ENCODE results near the gene ZMYND19. TPM values are rescaled to one million over a fixed set of nuclear protein-coding genes. Genes with fewer than 3 reads are reported as not detected.
A peak's percentile ranks its signal among the peaks of the same experiment; 100 is the strongest.
"Not testable (repeated sequence)": the region's sequence is repeated elsewhere in the genome, so short reads cannot be mapped to it uniquely, and the experiment has no call there.

ZMYND19 gene
- total RNA-seq, 4 donors from 2014 or later, result 13.8 to 17.4 (median 15.8) TPM

DNA sequence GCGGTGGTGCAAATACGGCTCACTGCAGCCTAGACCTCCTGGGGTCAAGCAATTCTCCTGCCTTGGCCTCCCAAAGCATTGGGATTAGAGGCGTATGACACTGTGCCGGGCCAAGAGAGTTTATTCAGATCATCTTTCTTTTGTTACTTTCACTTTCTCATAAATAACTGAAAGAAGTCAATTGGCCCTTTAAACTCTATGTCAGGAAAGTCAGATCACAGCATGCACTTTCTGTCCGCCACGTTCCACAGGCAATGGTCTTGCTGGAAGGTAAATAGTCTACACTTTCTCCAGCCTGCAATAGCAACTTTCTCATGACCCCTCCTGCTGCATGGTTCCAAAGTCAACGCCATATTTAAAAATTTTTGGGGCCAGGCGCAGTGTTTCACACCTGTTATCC lies 8.6 kb upstream of the ZMYND19 start:
- H3K27ac ChIP-seq, result no peak overlapping the region
- TF ChIP-seq CTCF (IDR thresholded peaks at IDR 0.05), result no peak
- no peak for TF ChIP-seq POLR2A (IDR thresholded peaks at IDR 0.05)
- TF ChIP-seq EP300 (IDR thresholded peaks at IDR 0.05), result no peak
- H3K27me3 ChIP-seq, result no peaks in the 10 kb centered on the region
- no peaks in the 10 kb centered on the region for H3K36me3 ChIP-seq
- no peak for DNase-seq (ENCODE audit: low spot score in 2 of 2)
- WGBS, 2 donors, result 73 to 74% methylated on average over 8 of the region's 8 CpGs
- no peaks in the 10 kb centered on the region for H3K9me3 ChIP-seq
- no peak overlapping the region for H3K4me3 ChIP-seq
- peaks cover 0 to 4% (median 0%) of the 10 kb centered on the region in 4 donors for H3K4me1 ChIP-seq

- H3K27ac ChIP-seq; H3K9me3 ChIP-seq; H3K4me1 ChIP-seq; DNase-seq (ENCODE audit: low spot score in 2 of 2); H3K36me3 ChIP-seq; H3K4me3 ChIP-seq; H3K27me3 ChIP-seq: not testable (repeated sequence)
- 96 to 97% methylated on average over 7 of the region's 7 CpGs for WGBS, 2 donors
Measured at GRCh38 chr9:137596577-137596976, 6.3 kb upstream of the ZMYND19 start.

- TF ChIP-seq POLR2A (IDR thresholded peaks at IDR 0.05) (no peak), EP300 (IDR thresholded peaks at IDR 0.05) (no peak), CTCF (IDR thresholded peaks at IDR 0.05) (no peak)
- no peak overlapping the region for H3K4me3 ChIP-seq
- H3K27me3 ChIP-seq, result no peaks in the 10 kb centered on the region
- peaks cover 0 to 23% (median 14%) of the 10 kb centered on the region in 4 donors for H3K4me1 ChIP-seq
- no peaks in the 10 kb centered on the region for H3K9me3 ChIP-seq
- WGBS, 2 donors, result 81 to 82% methylated on average over 12 of the region's 12 CpGs
- DNase-seq (ENCODE audit: low spot score in 2 of 2), result no peak
- no peak overlapping the region for H3K27ac ChIP-seq
- H3K36me3 ChIP-seq, result peaks cover 0 to 4% (median 0%) of the 10 kb centered on the region in 3 donors
Measured at GRCh38 chr9:137593176-137593575, 2.9 kb upstream of the ZMYND19 start.

DNA sequence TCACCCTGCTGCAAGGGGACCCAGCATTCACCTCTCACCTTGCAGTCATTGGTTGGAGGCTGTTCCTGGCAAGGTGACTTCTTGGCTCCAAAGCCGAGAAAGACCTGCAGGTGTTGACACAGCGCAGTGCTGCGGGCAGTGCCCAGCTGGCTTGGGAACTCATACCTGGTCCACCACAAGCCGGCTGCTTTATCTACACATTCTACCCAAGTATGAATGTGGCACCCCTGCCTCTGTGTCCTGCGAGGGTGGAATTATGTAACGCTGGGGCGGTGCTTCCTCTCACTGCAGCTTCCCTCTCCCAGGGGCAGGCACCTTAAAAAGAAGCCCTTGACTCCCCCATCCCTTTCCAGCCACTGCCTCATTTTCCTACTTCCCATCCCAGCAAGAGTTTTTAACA lies 2.5 kb upstream of the ZMYND19 start:
- no peak for DNase-seq (ENCODE audit: low spot score in 2 of 2)
- H3K36me3 ChIP-seq, result peaks cover 0 to 8% (median 0%) of the 10 kb centered on the region in 3 donors
- no peaks in the 10 kb centered on the region for H3K27me3 ChIP-seq
- H3K4me3 ChIP-seq, result no peak overlapping the region
- WGBS, 2 donors, result 79 to 88% methylated on average over 7 of the region's 7 CpGs
- no peaks in the 10 kb centered on the region for H3K9me3 ChIP-seq
- H3K4me1 ChIP-seq, result peaks cover 0 to 23% (median 14%) of the 10 kb centered on the region in 4 donors
- TF ChIP-seq EP300 (IDR thresholded peaks at IDR 0.05) (no peak), POLR2A (IDR thresholded peaks at IDR 0.05) (no peak), CTCF (IDR thresholded peaks at IDR 0.05) (no peak)
- H3K27ac ChIP-seq, result no peak overlapping the region

GRCh38 chr9:137590123-137590468 lies 216 bp downstream of the ZMYND19 start:
- no CpG with 5 or more reads among the region's 61 CpGs for WGBS, 2 donors
- Histone ChIP-seq H3K9me3 (no peaks in the 10 kb centered on the region), H3K4me1 (peaks cover 0 to 23% (median 14%) of the 10 kb centered on the region in 4 donors), H3K27me3 (no peaks in the 10 kb centered on the region), H3K27ac (peak overlapping the region in 1 of 4 donors; percentile 76), H3K36me3 (peaks cover 0 to 35% (median 5%) of the 10 kb centered on the region in 3 donors), H3K4me3 (peak overlapping the region in 3 of 4 donors; percentile 55 to 93 (median 60))
- TF ChIP-seq CTCF (IDR thresholded peaks at IDR 0.05) (no peak), POLR2A (IDR thresholded peaks at IDR 0.05) (no peak), EP300 (IDR thresholded peaks at IDR 0.05) (no peak)
- no peak for DNase-seq (ENCODE audit: low spot score in 2 of 2)
